Neural cell (in vitro differentiated cells): ENCODE data around the gene DEK. TPM values are rescaled to one million over a fixed set of nuclear protein-coding genes. Genes with fewer than 3 reads are reported as not detected.
"Not testable (repeated sequence)": the region's sequence is repeated elsewhere in the genome, so short reads cannot be mapped to it uniquely, and the experiment has no call there.

ENCODE experiments used
- H2AFZ ChIP-seq: fragments of 200-600, 300-800 bp; sonication (generic), shearing (Covaris generic); 2 replicates; pipeline ENCODE4 v1.6.0; 2014; ENCODE audit warnings: low read depth, mild to moderate bottlenecking, antibody characterized with exemption, low read length, moderate library complexity
- H3F3A ChIP-seq: fragments of 200-600 bp; shearing (Covaris generic); 2 replicates; pipeline ENCODE4 v1.6.1; 2016; ENCODE audit warnings: mild to moderate bottlenecking, moderate library complexity, mixed read lengths, antibody characterized with exemption, low read length; ENCODE audit not compliant: insufficient read depth, poor library complexity, severe bottlenecking
- H3K27ac ChIP-seq: fragments of 200-600, 300-800 bp; sonication (generic), shearing (Covaris generic); 2 replicates; pipeline ENCODE4 v1.5.1; 2014; ENCODE audit warnings: mild to moderate bottlenecking, low read length, moderate library complexity
- H3K27me3 ChIP-seq: fragments of 300-800, 200-600 bp; sonication (generic), shearing (Covaris generic); 2 replicates; pipeline ENCODE4 v1.6.0; 2014; ENCODE audit warnings: mild to moderate bottlenecking, low read depth, low read length, moderate library complexity; ENCODE audit not compliant: insufficient read depth
- H3K36me3 ChIP-seq: fragments of 300-800, 200-600 bp; sonication (generic), shearing (Covaris generic); 2 replicates; pipeline ENCODE4 v1.5.1; 2014; ENCODE audit warnings: mild to moderate bottlenecking, antibody characterized with exemption, low read length, moderate library complexity; ENCODE audit not compliant: insufficient read depth
- H3K4me2 ChIP-seq: fragments of 300-800, 200-600 bp; sonication (generic), shearing (Covaris generic); 2 replicates; pipeline ENCODE4 v1.6.0; 2014; ENCODE audit warnings: mild to moderate bottlenecking, low read length
- H3K4me3 ChIP-seq: fragments of 300-800, 200-600 bp; sonication (generic), shearing (Covaris generic); 2 replicates; pipeline ENCODE4 v1.5.1; 2014; ENCODE audit warnings: mild to moderate bottlenecking, low read length, moderate library complexity
- H3K79me2 ChIP-seq: fragments of 200-600 bp; shearing (Covaris generic); replicated peaks from 2 replicates; pipeline ENCODE4 v1.6.0; 2014; ENCODE audit warnings: mild to moderate bottlenecking, low read length, moderate library complexity; ENCODE audit not compliant: insufficient read depth
- H3K9ac ChIP-seq: fragments of 300-800, 200-600 bp; sonication (generic), shearing (Covaris generic); 2 replicates; pipeline ENCODE4 v1.6.1; 2016; ENCODE audit warnings: mild to moderate bottlenecking, low read length, mixed read lengths
- H3K9me2 ChIP-seq: fragments of 200-600 bp; shearing (Covaris generic); 2 replicates; pipeline ENCODE4 v1.6.1; 2016; ENCODE audit warnings: mild to moderate bottlenecking, low read length, mixed read lengths; ENCODE audit not compliant: insufficient read depth
- H3K9me3 ChIP-seq: fragments of 200-600, 300-800 bp; sonication (generic), shearing (Covaris generic); 2 replicates; pipeline ENCODE4 v1.6.1; 2016; ENCODE audit warnings: mild to moderate bottlenecking, mixed run types, low read length, moderate library complexity, mixed read lengths
- H4K20me1 ChIP-seq: fragments of 200-600 bp; shearing (Covaris generic); 2 replicates; pipeline ENCODE4 v1.6.1; 2016; ENCODE audit warnings: mild to moderate bottlenecking, mixed run types; ENCODE audit not compliant: insufficient read depth
- CTCF ChIP-seq: fragments of 450-650 bp; IDR thresholded peaks from 2 replicates; pipeline ENCODE4 v1.5.1; 2014; ENCODE audit warnings: antibody characterized with exemption, mild to moderate bottlenecking, moderate library complexity; ENCODE audit not compliant: poor library complexity, severe bottlenecking
- EP300 ChIP-seq: fragments of 450-650 bp; conservative IDR thresholded peaks from 2 replicates; pipeline ENCODE4 v1.6.1; 2014; ENCODE audit warnings: antibody characterized with exemption, mild to moderate bottlenecking, moderate library complexity; ENCODE audit not compliant: poor library complexity, severe bottlenecking
- EZH2 ChIP-seq: fragments of 200-600, 300-800 bp; shearing (Covaris generic), sonication (generic); IDR thresholded peaks from 2 replicates; pipeline ENCODE4 v1.6.1; 2014; ENCODE audit warnings: antibody characterized with exemption, low read length, borderline replicate concordance, mild to moderate bottlenecking; ENCODE audit not compliant: insufficient read depth, poor library complexity, severe bottlenecking
- MXI1 ChIP-seq: fragments of 450-650 bp; conservative IDR thresholded peaks from 2 replicates; pipeline ENCODE4 v1.6.1; 2014; ENCODE audit warnings: antibody characterized with exemption, mild to moderate bottlenecking; ENCODE audit not compliant: poor library complexity, severe bottlenecking
- POLR2AphosphoS5 ChIP-seq: IDR thresholded peaks from 2 replicates; pipeline ENCODE4 v1.6.1; 2012
- RAD21 ChIP-seq: fragments of 450-650 bp; conservative IDR thresholded peaks from 2 replicates; pipeline ENCODE4 v1.6.1; 2014; ENCODE audit warnings: antibody characterized with exemption, mild to moderate bottlenecking, moderate library complexity
- REST ChIP-seq: IDR thresholded peaks from 2 replicates; pipeline ENCODE4 v1.6.1; 2012; ENCODE audit warnings: borderline replicate concordance
- SMC3 ChIP-seq: fragments of 450-650 bp; conservative IDR thresholded peaks from 2 replicates; pipeline ENCODE4 v1.6.1; 2014; ENCODE audit warnings: antibody characterized with exemption, mild to moderate bottlenecking, moderate library complexity; ENCODE audit not compliant: poor library complexity
- TAF1 ChIP-seq: IDR thresholded peaks from 2 replicates; pipeline ENCODE4 v1.6.1; 2012; ENCODE audit warnings: low read depth
- polyA minus RNA-seq: library from RNA; depleted of rRNA, polyadenylated mRNA; stranded (reverse); fragments of >200 nt; gene quantifications from 2 replicates; pipeline ENCODE4 v1.2.3, GENCODE V29; 2014
- polyA plus RNA-seq: library from polyadenylated mRNA; depleted of rRNA; stranded (reverse); fragments of >200 nt; gene quantifications from 2 replicates; pipeline ENCODE4 v1.2.3, GENCODE V29; 2014

The DEK gene
- 84.7 and 94.3 TPM in 2 replicates for polyA plus RNA-seq
- 95.9 and 102 TPM in 2 replicates for polyA minus RNA-seq

GRCh38 chr6:18264219-18264922 is at the start of gene DEK:
Gene DEK, minus strand, starts transcription at chr6:18264530. Its CDS starts 543 bp downstream, at chr6:18263987.
- Histone ChIP-seq H3K9me2 (no peaks in the 10 kb centered on the region), H3K9me3 (no peaks in the 10 kb centered on the region), H3K9ac (peak within 1 kb of the TSS; percentile 73), H3K79me2 (peaks cover 45% of the 10 kb centered on the region), H3F3A (peaks cover 6% of the 10 kb centered on the region), H4K20me1 (no peaks in the 10 kb centered on the region), H3K27ac (peak within 1 kb of the TSS; percentile 56), H3K36me3 (no peaks in the 10 kb centered on the region), H3K4me2 (peak within 1 kb of the TSS; percentile 99), H2AFZ (peak within 1 kb of the TSS; percentile 56), H3K4me3 (peak within 1 kb of the TSS; percentile 97), H3K27me3 (no peaks in the 10 kb centered on the region)
- peak; percentile 19 for TF ChIP-seq REST
- TF ChIP-seq TAF1 = no peak
- peak; percentile 76 for TF ChIP-seq MXI1
- peak; percentile 31 for TF ChIP-seq EP300
- TF ChIP-seq EZH2 = no peak
- peak; percentile 58 for TF ChIP-seq SMC3
- peak; percentile 60 for TF ChIP-seq POLR2AphosphoS5
- peak; percentile 75 for TF ChIP-seq CTCF
- TF ChIP-seq RAD21 = peak; percentile 53

- no peaks in the 10 kb centered on the region for H3K27me3 ChIP-seq
- no peak overlapping the region for H3K9ac ChIP-seq
- no peak overlapping the region for H2AFZ ChIP-seq
- TF ChIP-seq EZH2 = no peak
- TF ChIP-seq TAF1 = no peak
- TF ChIP-seq SMC3 = no peak
- no peak for TF ChIP-seq CTCF
- no peak for TF ChIP-seq RAD21
- no peak for TF ChIP-seq MXI1
- TF ChIP-seq REST = no peak
- TF ChIP-seq POLR2AphosphoS5 = no peak
- TF ChIP-seq EP300 = no peak
- H3K9me3 ChIP-seq = no peaks in the 10 kb centered on the region
- H3K79me2 ChIP-seq = no peaks in the 10 kb centered on the region
- no peaks in the 10 kb centered on the region for H4K20me1 ChIP-seq
- no peak overlapping the region for H3K4me3 ChIP-seq
- H3K4me2 ChIP-seq = no peak overlapping the region
- H3K27ac ChIP-seq = no peak overlapping the region
- H3K9me2 ChIP-seq = no peaks in the 10 kb centered on the region
- H3F3A ChIP-seq = no peaks in the 10 kb centered on the region
- H3K36me3 ChIP-seq = no peaks in the 10 kb centered on the region
Observed at GRCh38 chr6:18312368-18312767, 48.0 kb upstream of the DEK start.

GRCh38 chr6:18310010-18310409 is 45.7 kb upstream of the DEK start:
- not testable (repeated sequence) for H3K9ac ChIP-seq, H3K36me3 ChIP-seq, H3K9me2 ChIP-seq, H3F3A ChIP-seq, H4K20me1 ChIP-seq, H3K4me2 ChIP-seq, H3K9me3 ChIP-seq, H3K79me2 ChIP-seq, H3K27ac ChIP-seq, H3K27me3 ChIP-seq, H3K4me3 ChIP-seq, H2AFZ ChIP-seq
